Loucy (cell line): ENCODE measurements around the gene KCNJ5.

Experiments used
- EZH2phosphoT487 ChIP-seq: fragments of 200-600 bp; IDR thresholded peaks from 2 replicates; pipeline ENCODE4 v1.6.1; 2018; ENCODE audit warnings: antibody characterized with exemption, mild to moderate bottlenecking, moderate library complexity, borderline replicate concordance
- TF ChIP-seq, protein P1 (sequence below): fragments of 200-600 bp; sonication (generic); conservative IDR thresholded peaks from 2 replicates; pipeline ENCODE4 v1.5.1; 2014; ENCODE audit warnings: mild to moderate bottlenecking, antibody characterized with exemption, low read length

- TF ChIP-seq, protein P1, sequence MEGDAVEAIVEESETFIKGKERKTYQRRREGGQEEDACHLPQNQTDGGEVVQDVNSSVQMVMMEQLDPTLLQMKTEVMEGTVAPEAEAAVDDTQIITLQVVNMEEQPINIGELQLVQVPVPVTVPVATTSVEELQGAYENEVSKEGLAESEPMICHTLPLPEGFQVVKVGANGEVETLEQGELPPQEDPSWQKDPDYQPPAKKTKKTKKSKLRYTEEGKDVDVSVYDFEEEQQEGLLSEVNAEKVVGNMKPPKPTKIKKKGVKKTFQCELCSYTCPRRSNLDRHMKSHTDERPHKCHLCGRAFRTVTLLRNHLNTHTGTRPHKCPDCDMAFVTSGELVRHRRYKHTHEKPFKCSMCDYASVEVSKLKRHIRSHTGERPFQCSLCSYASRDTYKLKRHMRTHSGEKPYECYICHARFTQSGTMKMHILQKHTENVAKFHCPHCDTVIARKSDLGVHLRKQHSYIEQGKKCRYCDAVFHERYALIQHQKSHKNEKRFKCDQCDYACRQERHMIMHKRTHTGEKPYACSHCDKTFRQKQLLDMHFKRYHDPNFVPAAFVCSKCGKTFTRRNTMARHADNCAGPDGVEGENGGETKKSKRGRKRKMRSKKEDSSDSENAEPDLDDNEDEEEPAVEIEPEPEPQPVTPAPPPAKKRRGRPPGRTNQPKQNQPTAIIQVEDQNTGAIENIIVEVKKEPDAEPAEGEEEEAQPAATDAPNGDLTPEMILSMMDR: no peak
- no peak for TF ChIP-seq EZH2phosphoT487
These were observed 19.4 kb downstream of the KCNJ5 start for GRCh38 chr11:128910576-128910975.
